ENCODE data around the gene PCED1B. TPM values are rescaled to one million over a fixed set of nuclear protein-coding genes. Genes with fewer than 3 reads are reported as not detected.

The PCED1B gene
- total RNA-seq, 1 donor from 2014 or later = 1.0 TPM

Small RNA genes within 50 kb of the gene (small RNA-seq; reads per million reads assigned to genes)
- not detected for gene MIR4698

Other genes starting within 250 kb of the PCED1B start
- gene AMIGO2, start 338 bp downstream of the PCED1B start, total RNA-seq = 1.6 TPM

Data from skeletal muscle tissue (tissue), 2 donors.